Cardiac fibroblast (primary cell): ENCODE results near the gene CDR2.

Experiments
- DNase-seq, 2 donors: peaks; one replicate each; pipeline versions ENCODE4 v3.0.0 to v3.0.0-alpha.2; 2010; ENCODE audit warnings: low read depth in 2 of 2
- H3K4me3 ChIP-seq, 2 donors: replicated peaks in 1 of 2; 1 replicate in 1 of 2; 2 replicates in 1 of 2; pipeline ENCODE4 v1.5.1; 2011; ENCODE audit warnings: low read depth in 2 of 2, low read length in 2 of 2, mild to moderate bottlenecking in 2 of 2, moderate library complexity in 1 of 2
- CTCF ChIP-seq: IDR thresholded peaks from one replicate; pipeline ENCODE4 v1.5.1; 2011; ENCODE audit warnings: low read depth, mild to moderate bottlenecking, low read length, inconsistent platforms

Gene CDR2

GRCh38 chr16:22380529-22380928 is 6.1 kb upstream of the CDR2 start:
- DNase-seq: peak; percentile 47 to 68
- TF ChIP-seq CTCF: no peak
- no peak overlapping the region for H3K4me3 ChIP-seq

DNA sequence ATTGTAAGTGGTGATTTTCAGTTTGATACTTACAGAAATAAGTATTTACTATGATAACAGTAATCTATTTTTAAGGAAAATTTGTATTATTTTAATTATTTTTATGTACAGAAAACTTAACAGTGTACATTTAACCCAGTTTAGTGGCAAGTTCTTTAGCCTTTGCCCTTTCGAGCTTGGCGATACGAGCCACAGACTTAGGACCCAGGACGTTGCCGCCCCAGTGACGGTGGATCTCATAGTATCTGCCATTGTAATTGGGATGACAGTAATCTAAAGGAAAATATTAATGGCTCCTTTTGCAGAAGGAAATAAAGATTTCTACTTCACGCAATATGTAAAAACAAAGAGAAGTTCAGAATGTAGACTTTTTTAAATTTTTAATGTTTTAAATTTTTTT is 5.2 kb upstream of the CDR2 start:
- no peak for TF ChIP-seq CTCF

DNA sequence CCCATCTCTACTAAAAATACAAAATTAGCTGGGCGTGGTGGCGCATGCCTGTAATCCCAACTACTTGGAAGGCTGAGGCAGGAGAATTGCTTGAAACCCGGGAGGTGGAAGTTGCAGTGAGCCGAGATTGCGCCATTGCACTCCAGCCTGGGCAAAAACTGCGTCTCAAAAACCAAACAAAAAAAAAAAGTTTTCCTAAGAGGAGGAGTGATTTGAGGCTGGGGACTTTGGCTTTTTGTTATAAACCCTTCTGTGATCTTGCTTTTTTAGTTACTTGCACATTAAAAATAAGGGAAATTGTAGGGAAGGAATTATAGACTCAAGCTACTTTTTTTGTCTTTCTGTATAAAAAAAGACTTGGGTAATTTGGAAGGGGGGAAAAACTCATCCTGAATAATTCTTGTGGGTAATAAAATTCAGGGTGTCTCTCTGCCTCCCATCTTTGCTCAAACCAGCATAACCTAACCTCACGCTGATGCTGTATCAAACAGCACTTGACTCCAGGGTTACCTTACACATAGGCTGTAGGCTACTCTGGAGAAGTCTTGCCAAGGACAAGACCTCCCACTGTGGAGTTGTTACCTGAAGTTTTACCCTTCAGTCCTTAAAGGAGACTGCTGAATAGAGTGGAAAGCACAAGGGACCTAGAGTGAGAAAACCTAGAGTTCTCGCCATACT is 1.7 kb upstream of the CDR2 start:
- DNase-seq: no peak
- no peak for TF ChIP-seq CTCF

More for the DNA sequence above, 5.2 kb upstream of the CDR2 start:
- no peak for DNase-seq
- H3K4me3 ChIP-seq: no peak overlapping the region

DNA sequence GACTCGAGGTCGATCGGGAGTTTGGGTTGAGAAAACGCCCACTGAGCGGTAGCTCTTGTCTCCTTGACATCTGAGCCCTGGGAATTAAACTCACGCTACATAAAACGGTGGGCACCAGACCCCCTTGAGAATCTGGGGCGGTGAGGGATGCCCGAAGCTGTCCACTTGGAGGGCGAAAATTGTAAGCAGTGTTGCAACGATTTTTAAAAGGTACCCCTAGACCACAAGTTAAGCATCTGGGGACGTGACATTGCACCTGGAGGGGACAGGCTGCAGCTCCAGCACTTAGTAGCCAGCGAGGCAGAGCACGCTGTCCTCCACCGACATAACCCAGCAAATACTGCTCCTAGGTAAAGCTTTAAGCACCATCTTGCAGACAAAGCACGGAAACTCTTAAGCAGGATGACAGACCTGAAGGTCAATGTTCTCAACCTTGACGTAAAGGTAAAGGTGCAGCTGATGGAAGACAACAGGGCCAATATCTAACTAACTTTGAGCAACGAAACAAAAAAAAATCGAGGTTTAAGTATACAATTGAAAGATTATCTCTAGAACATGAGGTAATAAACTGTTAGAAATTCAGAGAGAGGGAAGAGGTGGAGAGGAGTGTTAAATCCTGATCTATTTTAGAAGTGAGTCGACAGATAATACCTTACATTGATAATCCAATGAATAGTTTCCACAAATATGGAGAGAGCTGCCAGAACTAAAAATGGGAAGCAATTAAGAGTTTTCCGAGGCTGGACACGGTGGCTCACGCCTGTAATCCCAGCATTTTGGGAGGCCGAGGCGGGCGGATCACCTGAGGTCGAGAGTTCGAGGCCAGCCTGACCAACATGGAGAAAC is 921 bp upstream of the CDR2 start:
- DNase-seq: no peak
- peak overlapping the region; percentile 79 to 84 for H3K4me3 ChIP-seq
- no peak for TF ChIP-seq CTCF

More for the DNA sequence above, 1.7 kb upstream of the CDR2 start:
- H3K4me3 ChIP-seq: no peak overlapping the region

DNA sequence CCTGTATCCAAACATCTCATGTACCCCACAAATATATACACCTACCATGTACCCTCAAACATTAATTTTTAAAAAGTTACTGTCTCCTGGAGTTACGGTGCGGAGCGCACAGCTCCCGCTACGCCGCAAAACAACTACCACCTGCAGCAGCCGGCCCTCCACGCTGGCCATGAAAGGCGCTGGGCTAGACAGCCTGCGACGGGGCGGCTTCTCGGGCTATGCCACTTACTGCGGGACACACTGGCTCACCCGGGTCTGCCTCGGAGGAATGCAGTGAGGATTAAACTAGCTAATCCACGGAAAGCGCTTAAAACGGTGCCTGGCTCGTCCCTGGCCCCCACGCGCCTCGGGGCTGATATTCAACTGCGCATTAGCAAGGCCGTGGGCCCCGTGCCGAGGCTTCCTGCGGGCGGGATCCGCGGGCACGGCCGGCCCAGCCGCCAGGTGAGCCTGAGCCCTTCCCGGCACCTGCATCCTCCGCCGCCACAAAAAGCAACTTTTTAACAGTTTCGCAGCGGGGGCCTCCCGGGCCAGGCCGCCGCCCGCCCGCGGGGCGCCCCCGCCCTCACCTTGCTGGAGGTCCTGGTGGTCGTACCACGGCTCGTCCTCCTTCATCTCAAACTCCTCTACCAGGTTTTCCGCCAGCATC is 633 bp downstream of the CDR2 start:
- TF ChIP-seq CTCF: no peak

DNA sequence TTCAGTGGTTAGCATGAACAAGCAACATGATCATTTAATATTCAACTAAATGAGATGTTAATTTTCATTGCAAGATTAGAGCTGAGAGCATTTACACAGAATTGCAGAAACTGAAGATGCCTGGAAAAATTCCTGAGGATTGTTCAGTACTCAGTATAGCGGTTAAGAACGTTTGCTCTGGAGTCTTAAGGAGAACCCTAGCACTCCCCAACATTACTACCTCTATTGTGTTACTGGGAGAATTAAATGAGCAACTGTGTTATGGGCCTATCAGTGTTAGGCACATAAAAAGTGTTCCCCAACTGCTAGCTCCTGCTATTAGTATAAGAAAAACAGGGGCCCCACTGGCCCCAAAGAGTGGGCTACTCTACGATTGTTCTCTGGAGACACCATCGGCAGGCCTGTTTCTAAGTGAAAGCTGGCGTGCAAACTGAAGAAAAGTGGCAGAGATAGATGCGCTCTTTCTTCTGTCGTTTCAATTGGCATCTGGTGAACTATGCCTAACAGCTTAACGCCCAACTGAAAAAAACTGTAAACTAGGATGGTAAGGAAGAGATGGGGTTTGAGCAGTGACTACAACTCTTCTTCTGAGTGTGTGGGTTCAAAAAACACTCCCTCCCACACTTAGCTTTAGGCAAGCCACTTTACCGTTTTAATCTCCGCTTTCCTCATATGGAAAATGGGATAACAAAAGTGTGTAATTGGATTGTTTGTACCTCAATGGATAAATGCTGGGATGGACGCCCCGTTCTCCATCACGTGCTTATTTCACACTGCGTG is 1.3 kb downstream of the CDR2 start:
- H3K4me3 ChIP-seq: peak overlapping the region; percentile 79 to 84
- DNase-seq: peak in 1 of 2 donors; percentile 18
- no peak for TF ChIP-seq CTCF

More for the DNA sequence above, 633 bp downstream of the CDR2 start:
- peak overlapping the region; percentile 79 to 84 for H3K4me3 ChIP-seq
- DNase-seq: peak; percentile 32 to 34
